Activated T-cell treated with anti-CD3 and anti-CD28 coated beads for 48 hours (primary cell): Measurements from ENCODE around the gene APRT.
"Not testable (repeated sequence)": the region's sequence is repeated elsewhere in the genome, so short reads cannot be mapped to it uniquely, and the experiment has no call there.

ENCODE experiments used
- DNase-seq: peaks from one replicate; pipeline ENCODE4 v3.0.0-alpha.2; 2020; ENCODE audit warnings: low read depth

Gene APRT

DNA sequence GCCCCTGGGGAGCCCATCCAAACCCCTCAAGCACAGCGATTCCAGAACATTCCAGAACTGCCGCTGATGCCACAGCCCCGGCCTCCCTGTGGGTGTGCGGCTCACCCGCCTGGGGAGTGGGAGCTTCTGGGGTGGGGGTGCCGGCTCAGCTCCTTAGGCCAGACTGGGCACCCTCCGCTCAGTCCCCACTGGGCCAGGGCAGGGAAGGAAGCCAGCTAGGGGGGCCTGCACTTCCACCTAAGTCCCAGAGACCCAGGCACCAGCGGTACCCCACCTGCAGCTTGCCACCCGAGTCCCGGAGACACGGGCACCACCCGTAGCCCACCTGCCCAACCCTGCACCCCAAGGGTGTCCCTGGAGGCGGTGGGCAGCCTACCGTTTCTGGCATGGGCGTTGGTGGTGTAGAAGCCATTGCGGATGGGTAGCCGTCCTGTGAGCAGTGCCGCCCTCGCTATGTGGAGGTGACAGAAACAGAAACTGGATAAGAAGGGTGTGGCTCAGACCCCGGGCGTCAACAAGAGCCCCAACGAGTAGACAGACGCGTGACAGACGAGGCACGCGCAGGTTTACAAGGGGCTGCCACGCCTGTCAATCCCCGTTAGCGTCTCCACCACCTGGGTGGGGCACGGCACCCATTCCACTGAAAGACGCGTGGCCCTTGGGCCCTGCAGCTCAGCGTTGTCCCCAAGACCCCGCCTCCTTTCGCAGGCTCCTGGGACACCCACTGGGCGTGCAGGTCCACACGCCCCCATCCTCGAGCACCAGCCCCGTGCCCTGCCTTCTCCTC lies 30.0 kb upstream of the APRT start:
- DNase-seq: no peak

DNA sequence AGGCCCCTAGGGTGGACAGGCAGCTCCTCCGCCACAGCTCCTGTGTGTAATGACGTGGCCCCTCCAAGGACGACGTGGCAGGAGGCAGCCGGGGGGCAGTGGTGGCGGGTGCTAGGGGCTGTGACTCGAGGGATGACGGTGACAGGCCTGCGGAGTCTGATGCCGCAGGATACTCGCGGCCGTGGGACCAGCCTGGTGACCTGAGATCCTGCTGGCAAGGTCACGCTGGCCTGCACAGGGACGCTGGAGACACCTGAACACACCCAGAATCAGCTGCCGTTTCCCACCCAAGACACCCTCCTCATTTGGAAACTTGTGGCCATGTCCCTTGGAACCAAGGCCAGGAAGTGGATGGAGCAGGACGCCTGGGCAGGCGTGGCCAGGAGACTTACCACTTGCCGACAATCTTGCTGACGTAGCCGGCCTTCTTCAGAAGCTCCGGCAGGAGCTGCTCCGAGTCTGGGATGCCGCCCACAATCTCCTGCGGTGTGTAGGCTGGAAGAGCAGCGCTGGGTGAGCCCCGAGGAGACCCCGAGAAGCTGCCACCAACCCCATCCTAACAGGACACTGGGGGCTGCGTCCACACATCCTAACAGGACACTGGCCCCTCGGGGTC lies 29.0 kb upstream of the APRT start:
- no peak for DNase-seq

DNA sequence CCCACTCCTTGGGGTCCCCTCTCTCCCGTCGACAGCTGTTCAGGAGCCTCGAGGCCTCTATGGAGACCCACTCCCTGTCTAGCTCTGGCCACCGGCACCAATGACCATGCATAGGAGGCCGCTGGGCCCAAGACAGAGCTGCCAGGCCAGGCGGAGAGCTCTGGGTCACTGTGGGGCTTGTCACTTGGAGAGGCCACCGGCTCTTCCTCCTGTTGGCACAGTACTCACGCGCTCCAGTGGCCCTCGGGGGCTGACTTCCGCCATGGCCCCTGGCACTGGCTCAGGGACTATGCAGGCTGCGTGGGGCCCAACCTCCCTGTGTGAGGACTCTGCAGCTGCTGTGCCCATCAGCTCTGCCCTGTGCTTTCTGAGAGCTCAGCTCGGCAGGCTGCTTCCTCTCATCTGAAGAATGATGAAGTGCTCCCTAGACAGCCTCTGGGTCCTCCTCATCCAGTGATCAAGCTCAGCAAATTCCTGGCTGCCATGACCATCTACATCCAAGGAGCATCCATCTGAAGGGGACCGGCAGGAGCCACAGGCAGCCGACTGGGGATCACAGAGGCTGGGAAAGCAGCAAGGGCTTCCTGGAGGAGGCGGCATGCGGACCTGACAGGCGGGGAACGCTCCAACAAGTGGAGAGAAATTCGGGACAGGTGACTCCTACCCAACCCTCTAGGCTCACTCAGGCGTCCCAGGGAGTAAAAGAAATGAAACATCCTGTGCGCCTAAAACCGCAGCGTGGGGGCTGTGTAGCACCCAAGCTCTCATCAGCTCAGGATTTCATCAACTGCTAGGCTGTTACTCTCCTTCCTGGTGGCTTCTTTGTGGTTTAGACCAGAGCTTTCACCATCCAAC lies 28.2 kb upstream of the APRT start:
- no peak for DNase-seq

DNA sequence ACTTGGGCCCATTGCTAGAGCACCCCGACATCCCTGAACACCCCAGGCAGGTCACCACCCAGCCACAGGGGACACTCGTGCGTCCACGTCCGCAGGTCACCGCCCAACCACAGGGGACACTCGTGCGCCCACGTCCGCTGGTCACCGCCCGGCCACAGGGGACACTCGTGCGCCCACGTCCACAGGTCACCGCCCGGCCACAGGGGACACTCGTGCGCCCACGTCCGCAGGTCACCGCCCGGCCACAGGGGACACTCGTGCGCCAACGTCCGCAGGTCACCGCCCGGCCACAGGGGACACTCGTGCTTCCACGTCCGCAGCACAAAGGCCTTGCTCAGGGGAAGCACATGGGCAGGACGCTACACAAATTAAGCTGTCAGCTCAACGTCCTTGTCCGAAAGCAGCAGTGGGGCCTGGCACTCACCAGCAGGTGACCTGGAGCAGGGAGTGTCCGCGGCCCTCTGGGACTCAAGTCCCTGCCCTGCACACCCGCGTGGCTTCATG lies 27.4 kb upstream of the APRT start:
- DNase-seq: no peak

DNA sequence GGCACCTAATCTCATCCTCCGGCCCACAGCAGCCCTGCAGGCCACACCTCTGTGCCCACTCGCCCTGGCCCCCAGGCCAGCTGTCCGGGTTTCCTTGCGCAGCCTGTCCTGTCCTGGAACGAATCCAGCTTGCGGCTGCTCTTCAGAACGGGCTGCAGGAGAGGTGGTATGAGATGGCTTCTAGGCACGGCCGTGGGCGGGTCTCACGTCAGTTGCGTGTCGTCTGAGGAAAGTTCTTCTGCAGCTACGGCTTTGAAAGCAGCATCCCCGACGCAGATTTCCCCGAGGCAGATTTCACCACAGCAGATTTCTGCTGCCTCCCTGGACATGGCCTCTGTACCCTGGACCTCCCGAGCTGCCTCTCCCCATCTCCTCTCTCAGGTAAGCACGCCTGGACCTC lies 26.8 kb upstream of the APRT start:
- DNase-seq: no peak

DNA sequence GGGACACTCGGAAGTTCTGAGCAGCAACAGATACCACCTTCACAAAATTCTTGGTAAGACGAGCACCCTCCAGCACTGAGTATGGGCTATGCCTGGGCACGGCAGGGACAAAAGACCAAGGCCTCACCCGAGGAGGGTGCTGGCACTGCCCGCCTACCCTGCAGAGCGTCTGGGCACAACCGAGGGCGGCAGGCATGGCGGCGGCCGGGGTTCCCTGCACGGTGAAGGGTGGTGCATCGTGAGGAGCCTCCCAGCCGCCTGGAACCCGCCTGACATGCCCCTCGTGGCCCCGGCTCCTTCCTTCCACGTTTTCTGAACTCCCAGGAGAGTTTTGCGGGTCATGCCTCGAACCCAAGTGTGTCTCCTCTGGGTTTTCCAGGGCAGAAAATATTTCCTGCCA lies 26.1 kb upstream of the APRT start:
- DNase-seq: no peak

DNA sequence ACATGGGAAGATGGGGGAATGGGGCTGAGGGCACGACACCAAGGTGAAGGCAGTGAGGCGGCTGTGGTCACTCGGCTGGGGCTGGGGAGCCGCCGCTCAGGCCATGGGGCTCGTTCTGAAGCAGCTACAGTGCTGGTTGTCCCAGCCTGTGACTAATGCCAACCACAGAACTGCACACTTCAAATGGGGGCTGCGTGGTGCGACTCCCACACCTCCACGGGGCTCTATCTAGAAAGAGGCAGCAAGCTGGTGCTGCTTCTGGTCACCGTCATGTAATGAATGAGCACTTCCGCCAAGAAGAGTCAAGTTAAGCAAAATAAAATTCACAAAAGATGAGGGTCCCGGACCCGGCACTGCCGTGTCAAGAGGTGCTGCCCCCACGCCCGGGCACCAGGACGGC lies 25.1 kb upstream of the APRT start:
- no peak for DNase-seq

DNA sequence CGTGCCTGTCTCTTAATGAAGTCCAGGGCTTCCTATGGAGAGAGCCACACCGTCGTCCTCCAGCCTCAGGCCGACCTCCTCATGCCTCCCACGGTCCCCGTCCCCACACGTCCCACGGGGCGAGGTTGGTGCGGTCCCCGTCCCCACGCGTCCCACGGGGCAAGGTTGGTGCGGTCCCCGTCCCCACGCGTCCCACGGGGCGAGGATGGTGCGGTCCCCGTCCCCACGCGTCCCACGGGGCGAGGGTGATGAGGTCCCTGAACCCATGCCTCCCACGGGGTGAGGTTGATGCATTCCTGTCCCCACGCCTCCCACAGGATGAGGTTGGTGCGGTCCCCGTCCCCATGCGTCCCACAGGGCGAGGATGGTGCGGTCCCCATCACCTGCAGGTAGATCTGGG lies 24.1 kb upstream of the APRT start:
- DNase-seq: no peak

DNA sequence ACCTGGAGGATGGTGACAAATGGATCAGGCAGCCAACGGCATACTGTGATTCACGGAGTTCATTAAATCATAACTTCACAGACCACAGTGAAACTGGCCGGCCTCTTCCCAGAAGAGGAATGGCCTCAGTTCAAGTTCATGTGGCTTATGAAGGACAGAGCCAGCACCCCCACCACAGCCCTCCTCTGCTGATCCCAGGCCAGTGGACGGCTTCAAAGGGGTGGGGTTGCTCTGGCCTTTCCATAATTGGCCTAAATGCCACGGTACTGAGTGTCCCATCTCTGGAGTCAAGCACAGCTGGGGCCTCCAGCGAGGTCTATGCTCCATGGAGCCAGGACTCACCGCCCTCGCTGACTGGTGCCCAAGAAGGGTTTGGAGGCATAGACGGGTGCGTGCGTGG lies 23.7 kb upstream of the APRT start:
- no peak for DNase-seq

DNA sequence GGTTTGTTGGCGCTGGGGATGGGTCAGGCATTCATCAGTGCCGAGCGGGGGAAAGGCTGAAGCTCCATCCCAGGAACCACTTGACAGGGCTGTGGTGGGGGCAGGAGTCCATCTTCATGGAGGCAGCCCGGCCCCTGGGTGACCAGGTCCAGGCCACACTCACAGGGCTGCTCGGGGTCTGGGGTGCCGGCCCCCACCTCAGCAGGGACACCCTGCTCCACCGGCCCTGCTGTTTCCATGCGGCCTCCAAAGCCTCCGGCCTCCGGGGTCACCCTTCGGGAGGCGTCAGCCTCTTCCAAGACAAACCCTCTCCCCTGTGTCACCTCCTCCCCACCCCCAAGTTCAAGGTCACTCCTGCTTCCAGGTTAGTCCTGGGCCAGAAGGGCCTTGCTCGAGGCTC lies 22.9 kb upstream of the APRT start:
- no peak for DNase-seq

DNA sequence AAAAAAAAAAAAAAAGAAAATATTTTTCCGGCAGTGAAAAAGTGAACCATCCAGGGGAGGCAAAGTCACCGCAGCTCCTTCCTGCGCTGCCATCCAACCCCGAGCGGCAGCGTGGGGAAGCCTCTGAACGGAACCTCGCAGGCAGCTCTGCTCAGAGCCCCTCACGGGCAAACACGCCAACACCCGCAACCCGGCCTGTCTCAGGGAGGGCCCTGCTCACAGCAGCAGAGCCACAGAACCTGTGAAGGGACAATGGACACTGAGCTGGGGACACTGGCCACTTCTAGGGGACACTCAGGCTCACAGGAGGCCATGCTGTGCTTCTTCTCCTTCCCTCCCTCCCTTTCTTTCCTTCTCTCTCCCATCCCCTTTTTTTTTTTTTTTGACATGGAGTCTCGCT lies 21.4 kb upstream of the APRT start:
- no peak for DNase-seq

DNA sequence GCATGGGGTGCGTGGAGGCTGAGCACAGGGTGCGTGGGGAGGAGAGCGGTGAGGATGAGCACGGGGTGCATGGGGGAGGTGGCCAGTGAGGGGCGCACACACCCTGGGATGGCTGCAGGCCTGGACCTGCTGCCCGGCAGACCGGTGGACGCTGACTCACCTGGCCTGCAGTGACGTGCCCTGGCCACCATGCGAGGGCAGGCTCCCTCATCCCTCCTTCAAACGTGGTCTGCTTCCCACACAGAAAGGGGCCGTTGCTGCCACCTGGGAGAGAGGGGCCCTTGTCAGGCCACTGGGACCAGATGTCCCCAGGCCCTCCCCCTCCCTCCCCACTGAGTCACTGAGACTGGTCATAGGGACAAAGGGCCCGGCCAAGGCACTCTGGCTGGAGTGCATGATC lies 20.1 kb upstream of the APRT start:
- no peak for DNase-seq

DNA sequence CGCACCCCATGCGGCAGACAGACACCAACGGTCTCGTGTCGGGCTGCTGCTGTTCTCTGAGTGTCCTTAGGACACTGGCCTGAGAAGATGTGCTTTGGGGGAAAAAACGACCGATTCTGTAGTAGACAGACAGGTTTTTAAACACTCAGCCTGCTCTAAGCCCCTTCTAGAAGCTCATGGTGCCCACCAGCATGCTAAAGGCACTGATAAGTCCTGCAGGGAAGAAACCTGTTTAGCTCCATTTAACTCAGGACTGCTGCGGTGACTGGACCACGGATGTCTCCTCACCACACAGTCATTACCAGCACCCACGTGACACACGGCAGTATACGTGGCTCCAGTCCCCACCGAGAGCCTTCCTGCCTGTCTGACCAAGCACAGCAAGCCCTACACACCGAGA lies 19.1 kb upstream of the APRT start:
- DNase-seq: no peak

DNA sequence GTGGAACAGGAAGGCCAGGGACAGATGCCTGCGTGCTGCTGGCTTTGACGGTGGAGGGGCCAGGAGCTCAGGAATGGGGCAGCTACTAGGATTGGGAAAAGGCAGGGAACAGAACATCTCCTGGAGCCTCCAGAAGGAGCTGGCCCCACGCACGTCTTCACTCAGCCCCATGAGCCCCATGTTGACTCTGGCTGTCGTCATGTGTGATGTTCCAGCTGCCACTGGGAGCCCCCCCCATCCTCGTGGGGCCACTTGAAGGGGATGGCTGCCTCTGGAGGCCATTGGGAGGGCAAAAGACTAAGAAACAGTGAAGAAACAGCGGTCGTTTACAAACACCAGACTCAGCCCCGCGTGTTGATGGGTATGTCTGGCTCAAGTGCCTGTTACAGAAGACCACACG lies 18.5 kb upstream of the APRT start:
- no peak for DNase-seq

DNA sequence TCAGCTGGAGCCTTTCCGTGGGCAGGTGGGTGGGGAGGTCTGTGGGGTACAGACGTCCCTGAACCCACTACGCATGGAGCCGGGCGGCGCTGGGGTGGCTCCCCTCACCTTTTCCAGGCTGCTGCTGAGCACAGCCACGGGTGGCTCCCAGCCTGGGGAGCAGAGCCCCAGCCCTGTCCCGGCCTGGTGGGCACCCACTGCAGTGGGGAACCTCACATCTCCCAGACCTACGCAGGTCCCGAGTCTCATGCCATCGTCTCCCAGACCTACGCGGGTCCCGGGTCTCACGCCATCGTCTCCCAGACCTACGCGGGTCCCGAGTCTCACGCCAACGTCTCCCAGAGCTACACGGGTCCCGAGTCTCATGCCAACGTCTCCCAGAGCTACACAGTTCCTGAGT lies 17.0 kb upstream of the APRT start:
- no peak for DNase-seq

DNA sequence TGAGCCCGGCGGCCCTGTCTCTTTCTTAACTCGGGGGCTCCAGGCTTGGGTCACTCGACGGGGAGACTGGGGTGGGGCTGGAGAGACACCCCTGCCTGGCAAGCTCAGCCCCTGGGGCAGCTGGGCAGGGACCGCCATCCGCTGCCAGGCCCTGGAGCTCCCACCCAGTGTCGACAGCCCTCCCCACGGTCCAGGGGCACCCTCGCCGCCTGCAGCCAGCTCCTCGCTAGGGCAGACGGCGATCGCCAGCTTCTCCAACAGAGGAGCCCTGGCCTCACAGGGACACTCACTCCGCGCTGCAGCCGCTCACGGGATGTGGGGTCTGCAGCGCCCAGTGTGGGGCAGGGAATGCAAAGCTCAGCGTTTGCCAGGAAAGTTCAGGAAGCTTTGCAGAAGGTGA lies 16.0 kb upstream of the APRT start:
- DNase-seq: no peak

DNA sequence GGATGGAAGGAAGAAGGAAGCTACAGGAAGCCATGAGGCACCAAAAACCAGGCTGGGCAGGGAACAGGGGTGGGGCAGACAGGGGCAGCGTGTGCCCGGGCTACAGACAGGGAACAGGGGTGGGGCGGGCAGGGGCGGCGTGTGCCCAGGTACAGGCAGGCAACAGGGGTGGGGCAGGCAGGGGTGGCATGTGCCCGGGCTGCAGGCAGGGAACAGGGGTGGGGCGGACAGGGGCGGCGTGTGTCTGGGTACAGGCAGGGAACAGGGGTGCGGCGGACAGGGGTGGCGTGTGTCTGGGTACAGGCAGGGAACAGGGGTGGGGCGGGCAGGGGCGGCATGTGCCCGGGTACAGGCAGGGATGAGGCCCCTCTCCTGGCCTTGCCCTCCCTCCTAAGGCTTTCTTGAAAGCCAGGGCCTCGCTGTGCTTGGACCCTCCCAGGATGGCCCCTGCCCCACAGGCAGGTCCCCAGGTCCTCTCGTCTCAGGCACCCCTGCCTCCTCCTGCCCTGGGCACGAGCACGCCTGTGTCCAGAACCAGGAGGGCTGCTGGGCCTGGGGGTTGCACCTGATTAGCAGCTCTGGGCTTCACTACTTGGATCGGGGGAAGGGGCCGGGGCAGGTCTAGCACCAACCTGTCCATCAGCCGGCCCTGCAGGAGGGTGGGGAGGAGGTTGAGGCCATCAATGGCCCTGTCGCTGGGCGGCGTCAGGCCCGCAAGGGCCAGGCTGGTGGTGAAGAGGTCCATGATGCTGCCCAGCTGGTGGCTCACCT lies 14.5 kb upstream of the APRT start:
- no peak for DNase-seq

DNA sequence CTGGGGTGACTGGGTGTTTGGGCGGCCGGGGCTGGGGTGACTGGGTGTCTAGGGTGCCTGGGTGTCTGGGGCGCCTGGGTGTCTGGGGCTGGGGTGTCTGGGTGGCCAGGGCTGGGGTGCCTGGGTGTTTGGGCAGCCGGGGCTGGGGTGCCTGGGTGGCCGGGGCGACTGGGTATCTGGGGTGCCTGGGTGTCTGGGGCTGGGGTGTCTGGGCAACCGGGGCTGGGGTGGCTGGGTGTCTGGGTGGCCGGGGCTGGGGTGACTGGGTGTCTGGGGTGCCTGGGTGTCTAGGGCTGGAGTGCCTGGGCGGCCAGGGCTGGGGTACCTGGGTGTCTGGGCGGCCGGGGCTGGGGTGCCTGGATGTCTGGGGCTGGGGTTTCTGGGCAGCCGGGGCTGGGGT lies 13.4 kb upstream of the APRT start:
- DNase-seq: no peak

DNA sequence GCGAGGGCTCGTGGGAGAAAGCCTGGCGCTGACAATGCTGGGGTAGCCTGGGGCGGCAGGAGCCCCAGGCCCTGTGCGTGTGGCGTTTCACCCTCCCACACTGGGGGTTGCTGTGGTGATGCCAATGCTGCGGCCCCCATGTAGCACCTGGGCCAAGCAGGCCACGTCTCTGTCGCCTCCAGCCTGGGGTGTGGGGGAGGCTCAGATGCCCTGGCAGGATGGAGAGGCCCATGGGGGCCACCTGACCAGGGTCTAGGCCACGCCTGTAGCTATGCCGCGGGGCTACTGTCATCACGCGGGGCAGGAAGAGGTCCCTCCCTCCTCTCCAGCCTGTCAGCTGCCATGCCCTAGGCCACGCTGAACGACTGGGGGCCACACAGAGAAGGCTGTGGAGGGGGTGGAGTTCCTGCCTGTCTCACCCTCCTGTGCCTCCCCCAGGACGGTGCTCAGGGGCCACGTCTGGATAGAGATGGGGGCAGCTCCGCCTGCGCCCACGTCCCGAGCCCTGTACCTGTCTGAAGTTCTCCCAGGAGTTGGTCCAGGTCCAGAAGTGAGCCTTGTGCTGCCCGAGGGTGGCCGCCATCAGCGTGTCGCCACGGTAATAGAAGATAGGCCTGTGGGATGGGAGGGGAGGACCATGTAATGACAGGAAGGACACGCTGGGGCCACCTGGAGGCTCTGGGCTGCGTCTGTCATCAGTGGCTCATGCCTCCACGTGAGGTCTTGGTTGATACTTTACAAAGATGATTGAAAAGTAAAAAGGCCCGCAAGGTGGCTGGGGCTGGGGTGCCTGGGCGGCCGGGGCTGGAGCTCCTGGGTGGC lies 12.7 kb upstream of the APRT start:
- no peak for DNase-seq

DNA sequence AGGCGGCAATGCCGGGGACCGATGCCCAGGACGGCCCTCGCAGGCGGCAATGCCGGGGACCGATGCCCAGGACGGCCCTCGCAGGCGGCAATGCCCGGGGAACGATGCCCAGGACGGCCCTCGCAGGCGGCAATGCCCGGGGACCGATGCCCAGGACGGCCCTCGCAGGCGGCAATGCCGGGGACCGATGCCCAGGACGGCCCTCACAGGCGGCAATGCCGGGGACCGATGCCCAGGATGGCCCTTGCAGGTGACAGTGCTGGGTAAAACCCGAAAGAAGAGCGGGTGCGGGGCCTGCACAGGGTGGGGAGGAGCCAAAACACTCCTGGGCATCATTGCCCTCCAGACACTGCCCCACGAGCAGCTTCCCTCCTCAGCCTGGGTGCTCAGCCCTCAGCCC lies 11.9 kb upstream of the APRT start:
- not testable (repeated sequence) for DNase-seq

DNA sequence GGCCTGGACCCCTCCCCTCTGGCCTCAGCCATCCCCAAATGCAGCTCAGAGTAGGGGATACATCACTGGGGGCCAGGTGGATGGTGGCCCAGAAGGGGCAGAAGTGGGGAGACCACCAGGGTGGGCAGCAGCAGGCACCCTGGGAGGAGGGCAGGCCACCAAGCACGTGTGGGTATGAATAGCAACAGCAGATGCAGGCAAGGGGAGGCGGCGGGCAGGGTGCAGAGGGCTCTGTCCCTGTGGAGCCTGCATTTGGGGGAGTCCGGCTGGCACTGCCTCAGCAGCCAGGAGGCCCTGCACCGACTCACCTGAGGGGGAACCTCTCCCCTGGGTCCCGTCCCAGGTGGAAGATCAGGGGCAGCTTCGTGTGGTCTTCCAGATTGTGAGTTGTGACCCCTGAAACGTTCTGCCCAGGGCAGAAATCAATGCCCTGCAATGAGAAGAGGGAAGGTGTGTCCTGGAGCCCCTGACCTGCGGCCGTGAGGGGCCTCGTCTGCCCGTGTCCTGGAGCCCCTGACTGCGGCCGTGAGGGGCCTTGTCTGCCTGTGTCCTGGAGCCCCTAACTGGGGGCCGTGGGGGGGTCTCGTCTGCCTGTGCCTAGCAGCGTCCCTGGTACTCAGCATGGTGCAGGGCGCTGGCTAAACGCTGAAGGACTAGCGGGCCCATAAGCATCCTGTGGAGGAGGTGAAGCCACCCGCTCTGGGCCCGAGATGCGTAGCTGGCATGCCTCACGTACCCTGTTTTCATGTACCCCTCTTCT lies 10.7 kb upstream of the APRT start:
- no peak for DNase-seq
